D341Med (cell line): ENCODE measurements around the gene C11orf54.
"Not testable (repeated sequence)": the region's sequence is repeated elsewhere in the genome, so short reads cannot be mapped to it uniquely, and the experiment has no call there.

Source experiments
- DNase-seq: peaks from one replicate; pipeline ENCODE4 v3.0.0; 2012; ENCODE audit warnings: low spot score

C11orf54 gene

GRCh38 chr11:93766504-93766903, 25.0 kb downstream of the C11orf54 start:
- DNase-seq, result no peak

GRCh38 chr11:93767018-93767417, 25.5 kb downstream of the C11orf54 start:
- no peak for DNase-seq

GRCh38 chr11:93770160-93770559, 28.7 kb downstream of the C11orf54 start:
- no peak for DNase-seq

- no peak for DNase-seq
These were observed 30.7 kb downstream of the C11orf54 start for GRCh38 chr11:93772123-93772522.

GRCh38 chr11:93773045-93773477, 31.6 kb downstream of the C11orf54 start:
- DNase-seq, result no peak

GRCh38 chr11:93773601-93774200, 32.2 kb downstream of the C11orf54 start:
- DNase-seq, result no peak

- DNase-seq, result not testable (repeated sequence)
These were observed 33.1 kb downstream of the C11orf54 start for GRCh38 chr11:93774560-93774959.

- peak; percentile 17 for DNase-seq
These were observed 33.8 kb downstream of the C11orf54 start for GRCh38 chr11:93775289-93775688.

- no peak for DNase-seq
These were observed 41.9 kb downstream of the C11orf54 start for GRCh38 chr11:93783362-93783761.

GRCh38 chr11:93783765-93784144, 42.3 kb downstream of the C11orf54 start:
- no peak for DNase-seq

- peak; percentile 91 for DNase-seq
These were observed 42.9 kb downstream of the C11orf54 start, which contains the start of gene MED17 for GRCh38 chr11:93784145-93784934. TSS of gene MED17 (plus strand) at chr11:93784282. CDS start at chr11:93784514, 232 bp downstream.

- DNase-seq, result no peak
These were observed 43.5 kb downstream of the C11orf54 start for GRCh38 chr11:93784935-93785360.

- no peak for DNase-seq
These were observed 50.0 kb downstream of the C11orf54 start for GRCh38 chr11:93791493-93791892.

GRCh38 chr11:93796441-93797231, 55.2 kb downstream of the C11orf54 start:
- DNase-seq, result no peak

GRCh38 chr11:93801366-93801765, 59.9 kb downstream of the C11orf54 start:
- no peak for DNase-seq

- DNase-seq, result no peak
These were observed 63.4 kb downstream of the C11orf54 start for GRCh38 chr11:93804879-93805278.

GRCh38 chr11:93807980-93808379, 66.5 kb downstream of the C11orf54 start:
- DNase-seq, result no peak

- no peak for DNase-seq
These were observed 72.5 kb downstream of the C11orf54 start for GRCh38 chr11:93813974-93814373.
